A549 (cell line): ENCODE data around the gene SRCIN1. TPM values are rescaled to one million over a fixed set of nuclear protein-coding genes. Genes with fewer than 3 reads are reported as not detected.

Experiments used
- ATAC-seq, 2 experiments: fragments of 200-7000 bp in 1 of 2; fragments of >200 bp in 1 of 2; cut with Nextera tagmentation in 1 of 2; cut with Tn5 transposase in 1 of 2; 3 replicates each; pipeline versions ENCODE4 v1.8.0 to v1.9.1; 2018 to 2020; ENCODE audit warnings: mild to moderate bottlenecking in 1 of 2, moderate library complexity in 1 of 2
- CTCF ChIA-PET: fragments of 300-600 bp; sonication (Branson Sonifier 250); formaldehyde crosslinking; extraction: SDS; loops from one replicate; lab custom pipeline; 2021; ENCODE audit warnings: antibody characterized with exemption, inconsistent platforms; lab: Yijun Ruan, JAX
- POLR2A ChIA-PET: fragments of 350-600 bp; formaldehyde crosslinking; extraction: SDS; loops from one replicate; lab custom pipeline; 2021; ENCODE audit warnings: antibody characterized with exemption, inconsistent platforms; lab: Yijun Ruan, JAX
- DNase-seq, 2 experiments: peaks; one replicate each; pipeline versions ENCODE4 v3.0.0 to v3.0.0-alpha.2; 2011 to 2016; ENCODE audit warnings: low read depth in 1 of 2, low spot score in 1 of 2
- FAIRE-seq: peaks from 2 replicates; lab custom pipeline; 2011; peaks lifted over from hg19 to GRCh38; lab: Jason Lieb, UNC
- H3K27ac ChIP-seq, 2 experiments: fragments of >200 bp; sonication (Bioruptor Twin); formaldehyde crosslinking; 3 replicates each; pipeline ENCODE4 v1.5.1; 2016 to 2017
- H3K4me1 ChIP-seq: fragments of >200 bp; sonication (Bioruptor Twin); formaldehyde crosslinking; 3 replicates; pipeline ENCODE4 v1.6.1; 2016
- H3K4me2 ChIP-seq: fragments of >200 bp; sonication (Bioruptor Twin); formaldehyde crosslinking; 3 replicates; pipeline ENCODE4 v1.6.1; 2016
- H3K4me3 ChIP-seq: fragments of >200 bp; sonication (Bioruptor Twin); formaldehyde crosslinking; 3 replicates; pipeline ENCODE4 v1.5.1; 2016
- H3K9me3 ChIP-seq: fragments of >200 bp; sonication (Bioruptor Twin); formaldehyde crosslinking; 3 replicates; pipeline ENCODE4 v1.6.1; 2016
- CBX8 ChIP-seq: fragments of 200-600 bp; sonication (generic); IDR thresholded peaks from 2 replicates; pipeline ENCODE4 v1.6.1; 2016
- CEBPB ChIP-seq, 2 experiments: fragments of >200 bp in 1 of 2; sonication (Bioruptor Twin) in 1 of 2; formaldehyde crosslinking in 1 of 2; IDR thresholded peaks; 2 replicates each; pipeline ENCODE4 v1.6.1; 2012 to 2016
- EHF ChIP-seq: fragments of 250-450 bp; sonication (Bioruptor Pico); IDR thresholded peaks from 2 replicates; pipeline ENCODE4 v1.5.0; 2020; ENCODE audit warnings: mild to moderate bottlenecking
- ESRRA ChIP-seq: fragments of 150-350 bp; IDR thresholded peaks from 2 replicates; pipeline ENCODE4 v1.6.1; 2014; ENCODE audit warnings: mild to moderate bottlenecking, low read length, borderline replicate concordance
- FOSL2 ChIP-seq, 2 experiments: fragments of 450-650 bp in 1 of 2; fragments of >200 bp in 1 of 2; sonication (Bioruptor Twin) in 1 of 2; formaldehyde crosslinking; IDR thresholded peaks; 2 replicates each; pipeline versions ENCODE4 v1.5.0 to v1.6.1; 2016 to 2020; ENCODE audit warnings: mild to moderate bottlenecking in 1 of 2, moderate library complexity in 1 of 2
- HDAC2 ChIP-seq: fragments of 200-600 bp; sonication (generic); IDR thresholded peaks from 2 replicates; pipeline ENCODE4 v1.6.1; 2016
- HOXB5 ChIP-seq: fragments of 250-450 bp; sonication (Bioruptor Pico); IDR thresholded peaks from 2 replicates; pipeline ENCODE4 v1.5.0; 2020; ENCODE audit warnings: mild to moderate bottlenecking, moderate library complexity
- JUN ChIP-seq, 2 experiments: fragments of >200 bp; sonication (Bioruptor Twin); formaldehyde crosslinking; IDR thresholded peaks; 2 replicates in 1 of 2; 3 replicates in 1 of 2; pipeline ENCODE4 v1.6.1; 2016 to 2017
- JUNB ChIP-seq: fragments of >200 bp; sonication (Bioruptor Twin); formaldehyde crosslinking; IDR thresholded peaks from 2 replicates; pipeline ENCODE4 v1.6.1; 2016
- KDM1A ChIP-seq: fragments of 200-600 bp; sonication (generic); IDR thresholded peaks from 2 replicates; pipeline ENCODE4 v1.6.1; 2016; ENCODE audit warnings: low read depth, mild to moderate bottlenecking
- MAFK ChIP-seq: fragments of 450-650 bp; IDR thresholded peaks from 2 replicates; pipeline ENCODE4 v1.6.1; 2014; ENCODE audit not compliant: partially characterized antibody
- MYC ChIP-seq: IDR thresholded peaks from 2 replicates; pipeline ENCODE4 v1.6.1; 2012; ENCODE audit warnings: mild to moderate bottlenecking, inconsistent platforms, low read length, improper control_type of control experiment, borderline replicate concordance
- NFE2L2 ChIP-seq: fragments of 150-350 bp; conservative IDR thresholded peaks from 2 replicates; pipeline ENCODE4 v1.6.1; 2014; ENCODE audit warnings: low read length
- NR3C1 ChIP-seq: fragments of >200 bp; sonication (Bioruptor Twin); formaldehyde crosslinking; IDR thresholded peaks from 3 replicates; pipeline ENCODE4 v1.6.1; 2017
- PBX3 ChIP-seq: IDR thresholded peaks from 2 replicates; pipeline ENCODE4 v1.6.1; 2012
- POLR2A ChIP-seq: IDR thresholded peaks from 2 replicates; pipeline ENCODE4 v1.6.1; 2012; ENCODE audit warnings: mild to moderate bottlenecking, low read length
- RAD21 ChIP-seq, 2 experiments: fragments of >200 bp in 1 of 2; sonication (Bioruptor Twin) in 1 of 2; formaldehyde crosslinking in 1 of 2; IDR thresholded peaks in 1 of 2; conservative IDR thresholded peaks in 1 of 2; 2 replicates in 1 of 2; 3 replicates in 1 of 2; pipeline ENCODE4 v1.6.1; 2012 to 2018; ENCODE audit warnings: inconsistent platforms in 1 of 2
- RCOR1 ChIP-seq: fragments of 150-350 bp; IDR thresholded peaks from 2 replicates; pipeline ENCODE4 v1.6.1; 2014; ENCODE audit warnings: antibody characterized with exemption, low read length, low read depth
- SREBF2 ChIP-seq: fragments of 450-650 bp; IDR thresholded peaks from 2 replicates; pipeline ENCODE4 v1.6.1; 2014; ENCODE audit warnings: mild to moderate bottlenecking, moderate library complexity
- ZC3H11A ChIP-seq: fragments of 450-650 bp; IDR thresholded peaks from 2 replicates; pipeline ENCODE4 v1.6.1; 2014; ENCODE audit warnings: antibody characterized with exemption, mild to moderate bottlenecking
- WGBS: methylation state at CpG from one replicate; pipeline ENCODE4 v1.1.6; 2017; ENCODE audit errors: missing lambda C conversion rate; 5-methylcytosine and 5-hydroxymethylcytosine counted together
- polyA plus RNA-seq, 4 experiments: library from polyadenylated mRNA; depleted of rRNA in 3 of 4; stranded (reverse); fragments of >200 nt; fragmentation: RNase III in 1 of 4; extraction: RNeasy Plus Mini Kit Qiagen cat#74134 plus additional on column Dnase treatment in 1 of 4; gene quantifications; 2 replicates in 3 of 4; 3 replicates in 1 of 4; pipeline ENCODE4 v1.2.3, GENCODE V29; 2011 to 2017
- TF ChIP-seq, protein P1 (sequence below): fragments of 150-350 bp; IDR thresholded peaks from 2 replicates; pipeline ENCODE4 v1.6.1; 2014; ENCODE audit warnings: low read depth, mild to moderate bottlenecking, low read length
- TF ChIP-seq, protein P2 (sequence below): fragments of 200-600 bp; sonication (generic); IDR thresholded peaks from 2 replicates; pipeline ENCODE4 v1.6.1; 2016; ENCODE audit warnings: antibody characterized with exemption, mild to moderate bottlenecking, moderate library complexity

SRCIN1 gene
- polyA plus RNA-seq, 2 of the 4 experiments (the other 2 are of a cell fraction): 1.4 to 2.1 TPM

GRCh38 chr17:38551121-38551520 is 54.6 kb downstream of the SRCIN1 start:
- CTCF ChIA-PET: interaction anchor here (0.6 to 28.4 kb wide), 8 partner anchors 14 to 805 kb away, joined by 3 to 948 read pairs (median 5); partner anchors contain the start of gene SRCIN1
- WGBS: 84% methylated on average over 7 of the region's 9 CpGs
- ATAC-seq: no peak
- POLR2A ChIA-PET: no interaction called here
- no peak for DNase-seq
- no peaks in the 10 kb centered on the region for H3K4me1 ChIP-seq
- no peak overlapping the region for H3K27ac ChIP-seq
- no peak for FAIRE-seq
- no peaks in the 10 kb centered on the region for H3K9me3 ChIP-seq
- no peak overlapping the region for H3K4me3 ChIP-seq
- no peak for TF ChIP-seq HOXB5 (CRISPR knock-in tag)
- no peak for TF ChIP-seq ZC3H11A
- no peak for TF ChIP-seq MYC
- no peak for TF ChIP-seq JUNB
- no peak for TF ChIP-seq POLR2A
- no peak for TF ChIP-seq SREBF2
- TF ChIP-seq CEBPB (IDR thresholded peaks at IDR 0.05): no peak
- TF ChIP-seq FOSL2 (IDR thresholded peaks at IDR 0.05): no peak
- TF ChIP-seq FOSL2 (CRISPR knock-in tag; IDR thresholded peaks at IDR 0.05): no peak
- TF ChIP-seq ESRRA: no peak
- TF ChIP-seq, protein P1, sequence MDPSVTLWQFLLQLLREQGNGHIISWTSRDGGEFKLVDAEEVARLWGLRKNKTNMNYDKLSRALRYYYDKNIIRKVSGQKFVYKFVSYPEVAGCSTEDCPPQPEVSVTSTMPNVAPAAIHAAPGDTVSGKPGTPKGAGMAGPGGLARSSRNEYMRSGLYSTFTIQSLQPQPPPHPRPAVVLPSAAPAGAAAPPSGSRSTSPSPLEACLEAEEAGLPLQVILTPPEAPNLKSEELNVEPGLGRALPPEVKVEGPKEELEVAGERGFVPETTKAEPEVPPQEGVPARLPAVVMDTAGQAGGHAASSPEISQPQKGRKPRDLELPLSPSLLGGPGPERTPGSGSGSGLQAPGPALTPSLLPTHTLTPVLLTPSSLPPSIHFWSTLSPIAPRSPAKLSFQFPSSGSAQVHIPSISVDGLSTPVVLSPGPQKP: no peak
- TF ChIP-seq NFE2L2: no peak
- TF ChIP-seq KDM1A: no peak
- TF ChIP-seq PBX3: no peak
- TF ChIP-seq HDAC2: no peak
- no peak overlapping the region for H3K4me2 ChIP-seq

GRCh38 chr17:38550661-38551060 is 55.1 kb downstream of the SRCIN1 start:
- TF ChIP-seq EHF (no peak), JUNB (no peak), HDAC2 (no peak), MAFK (no peak), JUN (IDR thresholded peaks at IDR 0.05) (no peak), RAD21 (conservative IDR thresholded peaks at IDR 0.05 in 1 of 2, IDR thresholded peaks at IDR 0.05 in 1 of 2) (no peak), CBX8 (no peak), RCOR1 (no peak), NR3C1 (no peak)
- TF ChIP-seq, protein P2, sequence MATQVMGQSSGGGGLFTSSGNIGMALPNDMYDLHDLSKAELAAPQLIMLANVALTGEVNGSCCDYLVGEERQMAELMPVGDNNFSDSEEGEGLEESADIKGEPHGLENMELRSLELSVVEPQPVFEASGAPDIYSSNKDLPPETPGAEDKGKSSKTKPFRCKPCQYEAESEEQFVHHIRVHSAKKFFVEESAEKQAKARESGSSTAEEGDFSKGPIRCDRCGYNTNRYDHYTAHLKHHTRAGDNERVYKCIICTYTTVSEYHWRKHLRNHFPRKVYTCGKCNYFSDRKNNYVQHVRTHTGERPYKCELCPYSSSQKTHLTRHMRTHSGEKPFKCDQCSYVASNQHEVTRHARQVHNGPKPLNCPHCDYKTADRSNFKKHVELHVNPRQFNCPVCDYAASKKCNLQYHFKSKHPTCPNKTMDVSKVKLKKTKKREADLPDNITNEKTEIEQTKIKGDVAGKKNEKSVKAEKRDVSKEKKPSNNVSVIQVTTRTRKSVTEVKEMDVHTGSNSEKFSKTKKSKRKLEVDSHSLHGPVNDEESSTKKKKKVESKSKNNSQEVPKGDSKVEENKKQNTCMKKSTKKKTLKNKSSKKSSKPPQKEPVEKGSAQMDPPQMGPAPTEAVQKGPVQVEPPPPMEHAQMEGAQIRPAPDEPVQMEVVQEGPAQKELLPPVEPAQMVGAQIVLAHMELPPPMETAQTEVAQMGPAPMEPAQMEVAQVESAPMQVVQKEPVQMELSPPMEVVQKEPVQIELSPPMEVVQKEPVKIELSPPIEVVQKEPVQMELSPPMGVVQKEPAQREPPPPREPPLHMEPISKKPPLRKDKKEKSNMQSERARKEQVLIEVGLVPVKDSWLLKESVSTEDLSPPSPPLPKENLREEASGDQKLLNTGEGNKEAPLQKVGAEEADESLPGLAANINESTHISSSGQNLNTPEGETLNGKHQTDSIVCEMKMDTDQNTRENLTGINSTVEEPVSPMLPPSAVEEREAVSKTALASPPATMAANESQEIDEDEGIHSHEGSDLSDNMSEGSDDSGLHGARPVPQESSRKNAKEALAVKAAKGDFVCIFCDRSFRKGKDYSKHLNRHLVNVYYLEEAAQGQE: no peak
- Histone ChIP-seq H3K4me2 (no peak overlapping the region), H3K9me3 (no peaks in the 10 kb centered on the region), H3K4me3 (no peak overlapping the region), H3K27ac (no peak overlapping the region), H3K4me1 (no peaks in the 10 kb centered on the region)
- ATAC-seq (no peak; a peak in 1 of 6 replicates), FAIRE-seq (no peak), DNase-seq (no peak)
- CTCF ChIA-PET: interaction anchor here (1.2 to 28.4 kb wide), 7 partner anchors 14 to 806 kb away, joined by 3 to 948 read pairs (median 7); partner anchors contain the start of gene SRCIN1
- POLR2A ChIA-PET: interaction anchor here (0.8 kb wide), 1 partner anchor 9 kb away, joined by 3 read pairs; no protein-coding TSS in a partner anchor
- WGBS: 88% methylated on average over 7 of the region's 8 CpGs
